ENCODE measurements around the gene FOXN3. TPM values are rescaled to one million over a fixed set of nuclear protein-coding genes. Genes with fewer than 3 reads are reported as not detected.

The FOXN3 gene
- polyA plus RNA-seq, 2 of the 4 experiments (the other 2 are of a cell fraction) = 6.0 to 6.4 TPM

DNA sequence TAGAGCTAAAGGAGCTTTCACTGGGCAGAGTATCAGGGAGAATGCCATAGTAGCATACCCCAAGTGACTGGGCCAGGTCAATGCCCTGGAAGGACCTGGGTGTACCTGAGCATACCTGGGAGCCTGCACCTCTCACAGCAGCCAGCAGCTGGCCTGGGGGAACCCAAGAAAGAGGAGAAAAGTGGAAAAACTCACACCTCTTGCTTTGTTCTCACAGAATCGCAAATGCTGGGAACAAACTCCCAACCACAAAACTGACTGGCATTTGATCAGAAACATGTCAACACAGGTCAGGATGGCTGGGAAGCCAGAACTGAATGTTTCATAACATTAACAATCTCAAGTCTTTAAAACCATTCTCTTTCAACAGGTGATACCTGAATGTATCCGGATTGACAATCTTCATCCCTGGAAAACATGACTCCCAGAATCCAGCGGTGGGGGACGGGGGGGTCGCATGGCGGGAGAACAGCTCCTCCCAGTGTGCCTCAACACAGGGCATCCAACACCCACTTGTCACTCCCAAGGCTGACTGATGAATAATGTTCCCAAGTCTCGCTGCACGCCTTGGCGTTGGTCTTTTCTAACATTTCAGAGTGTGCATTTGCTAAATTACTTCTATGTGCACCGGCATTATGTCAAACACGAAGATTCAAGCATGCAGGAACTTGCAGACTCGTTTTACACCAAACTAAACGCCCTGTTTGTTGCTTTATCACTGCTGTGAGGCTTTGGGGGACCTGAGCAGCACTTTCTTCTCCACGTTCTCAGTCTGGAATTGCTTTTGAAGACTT lies 7.9 kb downstream of the FOXN3 start:
- CTCF ChIA-PET = no interaction called here
- Histone ChIP-seq H3K4me3 (no peak overlapping the region), H3K9me3 (no peaks in the 10 kb centered on the region), H3K27ac (no peak overlapping the region), H3K4me2 (no peak overlapping the region), H3K4me1 (no peaks in the 10 kb centered on the region)
- no peak for FAIRE-seq
- WGBS (ENCODE audit: missing lambda C conversion rate) = 67% methylated on average over 14 of the region's 14 CpGs
- TF ChIP-seq, protein P1, sequence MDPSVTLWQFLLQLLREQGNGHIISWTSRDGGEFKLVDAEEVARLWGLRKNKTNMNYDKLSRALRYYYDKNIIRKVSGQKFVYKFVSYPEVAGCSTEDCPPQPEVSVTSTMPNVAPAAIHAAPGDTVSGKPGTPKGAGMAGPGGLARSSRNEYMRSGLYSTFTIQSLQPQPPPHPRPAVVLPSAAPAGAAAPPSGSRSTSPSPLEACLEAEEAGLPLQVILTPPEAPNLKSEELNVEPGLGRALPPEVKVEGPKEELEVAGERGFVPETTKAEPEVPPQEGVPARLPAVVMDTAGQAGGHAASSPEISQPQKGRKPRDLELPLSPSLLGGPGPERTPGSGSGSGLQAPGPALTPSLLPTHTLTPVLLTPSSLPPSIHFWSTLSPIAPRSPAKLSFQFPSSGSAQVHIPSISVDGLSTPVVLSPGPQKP (IDR thresholded peaks at IDR 0.05; ENCODE audit: low read depth, low read length) = no peak
- TF ChIP-seq MYC (IDR thresholded peaks at IDR 0.05; ENCODE audit: borderline replicate concordance, low read length) = no peak
- no peak for TF ChIP-seq ZNF302 (CRISPR knock-in tag; IDR thresholded peaks at IDR 0.05)
- TF ChIP-seq MAFK (IDR thresholded peaks at IDR 0.05; ENCODE audit: partially characterized antibody) = no peak
- TF ChIP-seq, protein P2, sequence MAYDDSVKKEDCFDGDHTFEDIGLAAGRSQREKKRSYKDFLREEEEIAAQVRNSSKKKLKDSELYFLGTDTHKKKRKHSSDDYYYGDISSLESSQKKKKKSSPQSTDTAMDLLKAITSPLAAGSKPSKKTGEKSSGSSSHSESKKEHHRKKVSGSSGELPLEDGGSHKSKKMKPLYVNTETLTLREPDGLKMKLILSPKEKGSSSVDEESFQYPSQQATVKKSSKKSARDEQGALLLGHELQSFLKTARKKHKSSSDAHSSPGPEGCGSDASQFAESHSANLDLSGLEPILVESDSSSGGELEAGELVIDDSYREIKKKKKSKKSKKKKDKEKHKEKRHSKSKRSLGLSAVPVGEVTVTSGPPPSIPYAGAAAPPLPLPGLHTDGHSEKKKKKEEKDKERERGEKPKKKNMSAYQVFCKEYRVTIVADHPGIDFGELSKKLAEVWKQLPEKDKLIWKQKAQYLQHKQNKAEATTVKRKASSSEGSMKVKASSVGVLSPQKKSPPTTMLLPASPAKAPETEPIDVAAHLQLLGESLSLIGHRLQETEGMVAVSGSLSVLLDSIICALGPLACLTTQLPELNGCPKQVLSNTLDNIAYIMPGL (CRISPR knock-in tag; IDR thresholded peaks at IDR 0.05; ENCODE audit: borderline replicate concordance) = no peak
- no peak for TF ChIP-seq TFCP2L1 (CRISPR knock-in tag; IDR thresholded peaks at IDR 0.05)
- TF ChIP-seq, protein P3, sequence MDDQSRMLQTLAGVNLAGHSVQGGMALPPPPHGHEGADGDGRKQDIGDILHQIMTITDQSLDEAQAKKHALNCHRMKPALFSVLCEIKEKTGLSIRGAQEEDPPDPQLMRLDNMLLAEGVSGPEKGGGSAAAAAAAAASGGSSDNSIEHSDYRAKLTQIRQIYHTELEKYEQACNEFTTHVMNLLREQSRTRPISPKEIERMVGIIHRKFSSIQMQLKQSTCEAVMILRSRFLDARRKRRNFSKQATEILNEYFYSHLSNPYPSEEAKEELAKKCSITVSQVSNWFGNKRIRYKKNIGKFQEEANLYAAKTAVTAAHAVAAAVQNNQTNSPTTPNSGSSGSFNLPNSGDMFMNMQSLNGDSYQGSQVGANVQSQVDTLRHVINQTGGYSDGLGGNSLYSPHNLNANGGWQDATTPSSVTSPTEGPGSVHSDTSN (IDR thresholded peaks at IDR 0.05) = no peak
- TF ChIP-seq RARB (CRISPR knock-in tag; IDR thresholded peaks at IDR 0.05) = no peak
- TF ChIP-seq POLR2AphosphoS2 (conservative IDR thresholded peaks at IDR 0.05; ENCODE audit: low read length) = no peak
- TF ChIP-seq RCOR1 (IDR thresholded peaks at IDR 0.05; ENCODE audit: low read depth, low read length) = no peak
- ATAC-seq = no peak
- POLR2A ChIA-PET = interaction anchor here (0.6 kb wide), 1 partner anchor 1347 kb away, joined by 3 read pairs; no protein-coding TSS in a partner anchor
- no peak for DNase-seq (ENCODE audit: low read depth in 1 of 2, low spot score in 1 of 2)

DNA sequence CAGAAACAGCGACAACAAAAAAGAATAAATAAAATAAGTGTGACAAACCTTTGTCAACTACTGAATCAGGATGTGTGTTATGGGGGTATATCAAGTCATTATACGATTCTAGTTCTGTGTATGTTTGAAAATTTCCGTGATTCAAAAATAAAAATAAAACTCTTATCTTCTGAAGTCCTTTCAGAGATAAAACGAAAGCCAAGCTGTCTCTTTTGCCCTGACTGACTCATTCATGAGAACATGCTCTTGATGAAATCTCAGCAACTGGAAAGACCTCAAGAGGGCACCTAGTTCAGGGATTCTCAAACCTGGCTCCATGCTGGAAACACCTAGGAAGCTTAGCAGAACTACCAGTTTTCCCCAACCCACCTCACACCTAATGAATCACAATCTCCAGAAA lies 9.2 kb downstream of the FOXN3 start:
- 84% methylated on average over 4 of the region's 4 CpGs for WGBS (ENCODE audit: missing lambda C conversion rate)
- no peak for FAIRE-seq
- no peak overlapping the region for H3K27ac ChIP-seq
- CTCF ChIA-PET = interaction anchor here (0.7 kb wide), 1 partner anchor 181 kb away, joined by 3 read pairs; no protein-coding TSS in a partner anchor
- no peak for ATAC-seq
- no peak overlapping the region for H3K4me2 ChIP-seq
- POLR2A ChIA-PET = no interaction called here
- TF ChIP-seq FOSB (CRISPR knock-in tag; IDR thresholded peaks at IDR 0.05) (no peak), HOXB5 (CRISPR knock-in tag; IDR thresholded peaks at IDR 0.05) (no peak), ZFP36 (IDR thresholded peaks at IDR 0.05; ENCODE audit: borderline replicate concordance, partially characterized antibody) (no peak), EP300 (IDR thresholded peaks at IDR 0.05) (no peak), POLR2A (IDR thresholded peaks at IDR 0.05; ENCODE audit: low read length) (no peak), SMC3 (IDR thresholded peaks at IDR 0.05) (no peak), FOXS1 (CRISPR knock-in tag; IDR thresholded peaks at IDR 0.05) (no peak), RAD21 (conservative IDR thresholded peaks at IDR 0.05 in 1 of 2, IDR thresholded peaks at IDR 0.05 in 1 of 2) (no peak)
- TF ChIP-seq, protein P4, sequence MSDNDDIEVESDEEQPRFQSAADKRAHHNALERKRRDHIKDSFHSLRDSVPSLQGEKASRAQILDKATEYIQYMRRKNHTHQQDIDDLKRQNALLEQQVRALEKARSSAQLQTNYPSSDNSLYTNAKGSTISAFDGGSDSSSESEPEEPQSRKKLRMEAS (IDR thresholded peaks at IDR 0.05) = no peak
- TF ChIP-seq, protein P5, sequence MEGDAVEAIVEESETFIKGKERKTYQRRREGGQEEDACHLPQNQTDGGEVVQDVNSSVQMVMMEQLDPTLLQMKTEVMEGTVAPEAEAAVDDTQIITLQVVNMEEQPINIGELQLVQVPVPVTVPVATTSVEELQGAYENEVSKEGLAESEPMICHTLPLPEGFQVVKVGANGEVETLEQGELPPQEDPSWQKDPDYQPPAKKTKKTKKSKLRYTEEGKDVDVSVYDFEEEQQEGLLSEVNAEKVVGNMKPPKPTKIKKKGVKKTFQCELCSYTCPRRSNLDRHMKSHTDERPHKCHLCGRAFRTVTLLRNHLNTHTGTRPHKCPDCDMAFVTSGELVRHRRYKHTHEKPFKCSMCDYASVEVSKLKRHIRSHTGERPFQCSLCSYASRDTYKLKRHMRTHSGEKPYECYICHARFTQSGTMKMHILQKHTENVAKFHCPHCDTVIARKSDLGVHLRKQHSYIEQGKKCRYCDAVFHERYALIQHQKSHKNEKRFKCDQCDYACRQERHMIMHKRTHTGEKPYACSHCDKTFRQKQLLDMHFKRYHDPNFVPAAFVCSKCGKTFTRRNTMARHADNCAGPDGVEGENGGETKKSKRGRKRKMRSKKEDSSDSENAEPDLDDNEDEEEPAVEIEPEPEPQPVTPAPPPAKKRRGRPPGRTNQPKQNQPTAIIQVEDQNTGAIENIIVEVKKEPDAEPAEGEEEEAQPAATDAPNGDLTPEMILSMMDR (IDR thresholded peaks at IDR 0.05) = no peak
- TF ChIP-seq, protein P2 (CRISPR knock-in tag; IDR thresholded peaks at IDR 0.05; ENCODE audit: borderline replicate concordance) = no peak
- TF ChIP-seq, protein P6, sequence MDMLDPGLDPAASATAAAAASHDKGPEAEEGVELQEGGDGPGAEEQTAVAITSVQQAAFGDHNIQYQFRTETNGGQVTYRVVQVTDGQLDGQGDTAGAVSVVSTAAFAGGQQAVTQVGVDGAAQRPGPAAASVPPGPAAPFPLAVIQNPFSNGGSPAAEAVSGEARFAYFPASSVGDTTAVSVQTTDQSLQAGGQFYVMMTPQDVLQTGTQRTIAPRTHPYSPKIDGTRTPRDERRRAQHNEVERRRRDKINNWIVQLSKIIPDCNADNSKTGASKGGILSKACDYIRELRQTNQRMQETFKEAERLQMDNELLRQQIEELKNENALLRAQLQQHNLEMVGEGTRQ (IDR thresholded peaks at IDR 0.05) = no peak
- H3K4me1 ChIP-seq = no peaks in the 10 kb centered on the region
- H3K9me3 ChIP-seq = no peaks in the 10 kb centered on the region
- no peak overlapping the region for H3K4me3 ChIP-seq
- DNase-seq (ENCODE audit: low read depth in 1 of 2, low spot score in 1 of 2) = no peak
